Gastroesophageal sphincter (tissue), 4 donors: Measurements from ENCODE around the gene HNF4A. TPM values are rescaled to one million over a fixed set of nuclear protein-coding genes. Genes with fewer than 3 reads are reported as not detected.

Source experiments
- ATAC-seq: fragments of 150-250 bp; one replicate; pipeline ENCODE4 v1.9.1; 2016; ENCODE audit warnings: mild to moderate bottlenecking, moderate library complexity
- H3K27ac ChIP-seq, 4 donors: fragments of 200-600 bp; sonication (generic) in 3 of 4; 1 replicate in 3 of 4; 2 replicates in 1 of 4; pipeline ENCODE4 v1.5.1; 2016 to 2019
- H3K27me3 ChIP-seq: fragments of 200-600 bp; sonication (generic); one replicate; pipeline ENCODE4 v1.5.1; 2019
- H3K36me3 ChIP-seq, 2 donors: fragments of 200-600 bp; sonication (generic); one replicate each; pipeline ENCODE4 v1.5.1; 2019; ENCODE audit warnings: control low read depth in 1 of 2
- H3K4me1 ChIP-seq, 3 donors: fragments of 200-600 bp; sonication (generic); 1 replicate in 2 of 3; 2 replicates in 1 of 3; pipeline ENCODE4 v1.5.1; 2016 to 2019; ENCODE audit warnings: control low read depth in 2 of 3
- H3K4me3 ChIP-seq, 2 donors: fragments of 200-600 bp; sonication (generic); one replicate each; pipeline ENCODE4 v1.5.1; 2019; ENCODE audit warnings: mild to moderate bottlenecking in 1 of 2, moderate library complexity in 1 of 2
- H3K9me3 ChIP-seq, 3 donors: fragments of 200-600 bp; sonication (generic); one replicate each; pipeline ENCODE4 v1.5.1; 2017 to 2019; ENCODE audit warnings: control low read depth in 2 of 3
- EP300 ChIP-seq: sonication (generic); formaldehyde crosslinking; IDR thresholded peaks from one replicate; pipeline ENCODE4 v1.6.1; 2017; ENCODE audit warnings: antibody characterized with exemption, mild to moderate bottlenecking
- POLR2A ChIP-seq, 2 donors: fragments of 450-650 bp; IDR thresholded peaks; one replicate each; pipeline ENCODE4 v1.6.1; 2017; ENCODE audit warnings: antibody characterized with exemption in 2 of 2, mild to moderate bottlenecking in 2 of 2, moderate library complexity in 1 of 2
- POLR2AphosphoS5 ChIP-seq: sonication (generic); formaldehyde crosslinking; IDR thresholded peaks from one replicate; pipeline ENCODE4 v1.6.1; 2017; ENCODE audit warnings: antibody characterized with exemption
- WGBS, 2 donors: methylation state at CpG; one replicate each; pipeline ENCODE4 v1.1.5; 2018; ENCODE audit warnings: low coverage in 1 of 2; 5-methylcytosine and 5-hydroxymethylcytosine counted together
- small RNA-seq, 4 donors: library from RNA; depleted of rRNA; stranded (forward); fragments of <200 nt; gene quantifications; one replicate each; pipeline ENCODE3, GENCODE V24; 2016
- total RNA-seq, 4 donors: library from RNA; depleted of rRNA; stranded (reverse); fragments of >200 nt; gene quantifications; one replicate each; pipeline ENCODE4 v1.1.0, GENCODE V29; 2016
- TF ChIP-seq, protein P1 (sequence below), 4 experiments: fragments of 200-600 bp in 2 of 4; fragments of 450-650 bp in 2 of 4; sonication (generic) in 1 of 4; IDR thresholded peaks; one replicate each; pipeline ENCODE4 v1.5.1; 2017 to 2019; ENCODE audit warnings: antibody characterized with exemption in 4 of 4, mild to moderate bottlenecking in 2 of 4, moderate library complexity in 2 of 4

HNF4A gene
- total RNA-seq, 4 donors from 2014 or later = not detected

DNA sequence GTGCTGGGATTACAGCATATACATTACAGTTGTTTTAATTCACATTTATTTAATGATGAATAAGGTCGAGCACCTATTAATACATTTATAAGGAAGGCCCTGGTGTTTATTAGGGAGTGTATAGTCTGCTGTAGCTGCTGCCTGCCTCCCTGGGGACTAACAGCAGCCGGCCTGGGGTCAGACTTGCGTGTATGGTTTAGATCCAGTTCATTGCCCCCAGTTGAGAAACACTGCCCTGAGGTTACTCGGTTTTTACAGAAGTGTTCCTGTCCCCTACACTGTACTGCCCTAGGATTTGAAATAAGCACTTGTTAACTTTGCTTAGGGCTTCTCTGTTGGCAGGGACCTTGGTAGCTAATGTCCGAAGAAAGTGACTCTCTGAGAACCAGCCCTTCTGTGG, 124.1 kb downstream of the HNF4A start:
- no peak overlapping the region for H3K27ac ChIP-seq
- H3K4me3 ChIP-seq = no peak overlapping the region
- H3K9me3 ChIP-seq = no peaks in the 10 kb centered on the region
- ATAC-seq = no peak
- peaks cover 0 to 52% of the 10 kb centered on the region in 2 donors for H3K36me3 ChIP-seq
- H3K4me1 ChIP-seq = peaks cover 0 to 22% (median 0%) of the 10 kb centered on the region in 3 donors
- TF ChIP-seq EP300 (no peak), POLR2A (IDR thresholded peaks at IDR 0.05) (no peak), POLR2AphosphoS5 (no peak)
- TF ChIP-seq, protein P1, sequence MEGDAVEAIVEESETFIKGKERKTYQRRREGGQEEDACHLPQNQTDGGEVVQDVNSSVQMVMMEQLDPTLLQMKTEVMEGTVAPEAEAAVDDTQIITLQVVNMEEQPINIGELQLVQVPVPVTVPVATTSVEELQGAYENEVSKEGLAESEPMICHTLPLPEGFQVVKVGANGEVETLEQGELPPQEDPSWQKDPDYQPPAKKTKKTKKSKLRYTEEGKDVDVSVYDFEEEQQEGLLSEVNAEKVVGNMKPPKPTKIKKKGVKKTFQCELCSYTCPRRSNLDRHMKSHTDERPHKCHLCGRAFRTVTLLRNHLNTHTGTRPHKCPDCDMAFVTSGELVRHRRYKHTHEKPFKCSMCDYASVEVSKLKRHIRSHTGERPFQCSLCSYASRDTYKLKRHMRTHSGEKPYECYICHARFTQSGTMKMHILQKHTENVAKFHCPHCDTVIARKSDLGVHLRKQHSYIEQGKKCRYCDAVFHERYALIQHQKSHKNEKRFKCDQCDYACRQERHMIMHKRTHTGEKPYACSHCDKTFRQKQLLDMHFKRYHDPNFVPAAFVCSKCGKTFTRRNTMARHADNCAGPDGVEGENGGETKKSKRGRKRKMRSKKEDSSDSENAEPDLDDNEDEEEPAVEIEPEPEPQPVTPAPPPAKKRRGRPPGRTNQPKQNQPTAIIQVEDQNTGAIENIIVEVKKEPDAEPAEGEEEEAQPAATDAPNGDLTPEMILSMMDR (IDR thresholded peaks at IDR 0.05) = no peak
- WGBS, 2 donors = 83% methylated on average over 3 to 4 of the region's 5 CpGs
- H3K27me3 ChIP-seq = no peaks in the 10 kb centered on the region

DNA sequence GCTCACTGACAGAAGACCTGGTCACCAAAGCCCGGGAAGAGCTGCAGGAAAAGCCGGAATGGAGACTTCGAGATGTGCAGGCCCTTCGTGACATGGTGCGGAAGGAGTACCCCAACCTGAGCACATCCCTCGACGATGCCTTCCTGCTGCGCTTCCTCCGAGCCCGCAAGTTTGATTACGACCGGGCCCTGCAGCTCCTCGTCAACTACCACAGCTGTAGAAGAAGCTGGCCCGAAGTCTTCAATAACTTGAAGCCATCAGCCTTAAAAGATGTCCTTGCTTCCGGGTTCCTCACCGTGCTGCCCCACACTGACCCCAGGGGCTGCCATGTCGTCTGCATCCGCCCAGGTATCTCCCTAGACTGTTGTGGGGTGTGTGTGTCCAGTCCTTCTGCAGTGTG, 124.6 kb downstream of the HNF4A start:
- Histone ChIP-seq H3K9me3 (no peaks in the 10 kb centered on the region), H3K27ac (no peak overlapping the region), H3K27me3 (no peaks in the 10 kb centered on the region), H3K4me1 (peaks cover 0 to 20% (median 0%) of the 10 kb centered on the region in 3 donors), H3K4me3 (no peak overlapping the region), H3K36me3 (peaks cover 0 to 57% of the 10 kb centered on the region in 2 donors)
- WGBS, 2 donors = 88 to 91% methylated on average over 10 to 17 of the region's 18 CpGs
- ATAC-seq = no peak
- no peak for TF ChIP-seq POLR2A (IDR thresholded peaks at IDR 0.05)
- TF ChIP-seq POLR2AphosphoS5 = no peak
- no peak for TF ChIP-seq EP300
- TF ChIP-seq, protein P1 (IDR thresholded peaks at IDR 0.05) = no peak

DNA sequence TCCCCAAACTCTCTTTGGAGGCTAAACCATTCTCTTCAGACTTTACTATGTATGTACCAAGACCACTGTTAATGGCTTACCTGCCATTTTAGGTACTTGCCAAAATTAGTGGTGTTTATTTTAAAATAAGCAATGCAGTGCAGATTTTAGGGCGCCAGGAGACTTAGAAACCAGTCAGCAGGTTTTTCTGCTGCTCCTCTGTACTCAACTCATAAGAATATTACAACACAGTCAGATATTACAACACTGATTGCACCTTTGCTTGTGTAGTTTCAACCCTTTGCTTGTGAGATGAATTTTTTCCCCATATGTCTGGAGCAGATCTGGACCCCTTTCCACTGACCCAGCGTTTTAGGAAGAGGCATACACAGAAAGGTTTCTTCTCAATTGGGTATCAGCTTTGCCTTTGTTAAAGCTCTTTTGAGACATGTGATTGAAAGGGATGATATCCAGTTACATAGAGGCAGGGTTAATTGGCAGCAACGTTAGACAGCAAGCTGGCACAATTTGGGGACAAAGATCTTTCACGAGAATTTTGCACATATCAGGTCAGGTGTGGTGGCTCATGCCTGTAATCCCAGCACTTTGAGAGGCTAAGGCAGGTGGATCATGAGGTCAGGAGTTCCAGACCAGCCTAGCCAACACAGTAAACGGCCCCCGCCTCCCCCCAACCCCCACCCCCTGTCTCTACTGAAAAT, 126.4 kb downstream of the HNF4A start:
- H3K4me3 ChIP-seq = no peak overlapping the region
- H3K36me3 ChIP-seq = peaks cover 0 to 74% of the 10 kb centered on the region in 2 donors
- no peak for ATAC-seq
- TF ChIP-seq POLR2AphosphoS5 (no peak), POLR2A (IDR thresholded peaks at IDR 0.05) (no peak), EP300 (no peak)
- TF ChIP-seq, protein P1 (IDR thresholded peaks at IDR 0.05) = no peak
- no peaks in the 10 kb centered on the region for H3K9me3 ChIP-seq
- peaks cover 0 to 12% (median 2%) of the 10 kb centered on the region in 3 donors for H3K4me1 ChIP-seq
- 87 to 88% methylated on average over 2 to 3 of the region's 6 CpGs for WGBS, 2 donors
- H3K27ac ChIP-seq = no peak overlapping the region
- no peaks in the 10 kb centered on the region for H3K27me3 ChIP-seq

DNA sequence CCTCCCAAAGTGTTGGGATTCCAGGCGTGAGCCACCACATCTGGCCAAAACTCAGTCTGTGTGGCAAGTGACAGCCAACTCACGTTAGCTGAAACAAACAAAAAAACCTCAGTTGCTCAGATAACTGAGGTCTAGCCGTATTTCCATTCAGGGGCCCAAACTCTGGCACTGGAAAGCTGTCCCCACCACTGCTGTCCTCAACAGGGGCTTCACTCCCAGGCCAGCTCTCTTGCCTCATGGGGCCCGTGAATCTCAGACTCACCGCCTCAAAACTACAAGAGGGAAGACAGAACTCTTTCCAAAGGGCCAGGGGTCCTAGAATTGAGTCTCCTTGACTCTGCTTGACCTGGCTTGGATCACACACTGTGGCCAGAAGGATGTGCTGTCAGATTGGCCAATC, 127.6 kb downstream of the HNF4A start:
- ATAC-seq = no peak
- H3K4me3 ChIP-seq = no peak overlapping the region
- WGBS, 2 donors = 100% methylated on average over 1 to 2 of the region's 5 CpGs
- H3K9me3 ChIP-seq = no peaks in the 10 kb centered on the region
- H3K4me1 ChIP-seq = peaks cover 0 to 8% (median 2%) of the 10 kb centered on the region in 3 donors
- peaks cover 0 to 87% of the 10 kb centered on the region in 2 donors for H3K36me3 ChIP-seq
- no peaks in the 10 kb centered on the region for H3K27me3 ChIP-seq
- H3K27ac ChIP-seq = no peak overlapping the region
- TF ChIP-seq EP300 (no peak), POLR2A (IDR thresholded peaks at IDR 0.05) (no peak), POLR2AphosphoS5 (no peak)
- TF ChIP-seq, protein P1 (IDR thresholded peaks at IDR 0.05) = no peak

Small RNA genes lying within 50 kb of the gene (small RNA-seq; reads per million reads assigned to genes)
- gene MIR3646 = 0 reads per million in 4 donors
- 0 reads per million in 4 donors for gene RF00019
- gene RPL37AP1 = 0 reads per million in 4 donors

Other genes with a start within 250 kb of the HNF4A start
- 100 to 1,000 TPM; 173 to 442 (median 242) TPM for gene JPH2, start 168.5 kb upstream of the HNF4A start, total RNA-seq
- 10 to 100 TPM; 47.6 to 97.3 (median 70.3) TPM for gene OSER1, start 144.9 kb upstream of the HNF4A start, total RNA-seq
- gene GDAP1L1, start 108.4 kb upstream of the HNF4A start, total RNA-seq = under 1 TPM in 1 of 4 donors, not detected in 3; 0.67 TPM
- gene FITM2, start 44.5 kb upstream of the HNF4A start, total RNA-seq = 10 to 100 TPM in 2 of 4 donors, 1 to 10 TPM in 2; 8.0 to 12.1 (median 9.6) TPM
- not detected for gene R3HDML, start 18.7 kb upstream of the HNF4A start, total RNA-seq
- 10 to 100 TPM in 3 of 4 donors, 1 to 10 TPM in 1; 9.2 to 21.8 (median 13.8) TPM for gene TTPAL, start 120.2 kb downstream of the HNF4A start, total RNA-seq
- gene SERINC3, start 166.4 kb downstream of the HNF4A start, total RNA-seq = 100 to 1,000 TPM; 119 to 140 (median 131) TPM
- 100 to 1,000 TPM; 241 to 418 (median 291) TPM for gene PKIG, start 226.9 kb downstream of the HNF4A start, total RNA-seq